ENCODE results near the gene MED4.

MED4 gene, protein sequence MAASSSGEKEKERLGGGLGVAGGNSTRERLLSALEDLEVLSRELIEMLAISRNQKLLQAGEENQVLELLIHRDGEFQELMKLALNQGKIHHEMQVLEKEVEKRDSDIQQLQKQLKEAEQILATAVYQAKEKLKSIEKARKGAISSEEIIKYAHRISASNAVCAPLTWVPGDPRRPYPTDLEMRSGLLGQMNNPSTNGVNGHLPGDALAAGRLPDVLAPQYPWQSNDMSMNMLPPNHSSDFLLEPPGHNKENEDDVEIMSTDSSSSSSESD

DNA sequence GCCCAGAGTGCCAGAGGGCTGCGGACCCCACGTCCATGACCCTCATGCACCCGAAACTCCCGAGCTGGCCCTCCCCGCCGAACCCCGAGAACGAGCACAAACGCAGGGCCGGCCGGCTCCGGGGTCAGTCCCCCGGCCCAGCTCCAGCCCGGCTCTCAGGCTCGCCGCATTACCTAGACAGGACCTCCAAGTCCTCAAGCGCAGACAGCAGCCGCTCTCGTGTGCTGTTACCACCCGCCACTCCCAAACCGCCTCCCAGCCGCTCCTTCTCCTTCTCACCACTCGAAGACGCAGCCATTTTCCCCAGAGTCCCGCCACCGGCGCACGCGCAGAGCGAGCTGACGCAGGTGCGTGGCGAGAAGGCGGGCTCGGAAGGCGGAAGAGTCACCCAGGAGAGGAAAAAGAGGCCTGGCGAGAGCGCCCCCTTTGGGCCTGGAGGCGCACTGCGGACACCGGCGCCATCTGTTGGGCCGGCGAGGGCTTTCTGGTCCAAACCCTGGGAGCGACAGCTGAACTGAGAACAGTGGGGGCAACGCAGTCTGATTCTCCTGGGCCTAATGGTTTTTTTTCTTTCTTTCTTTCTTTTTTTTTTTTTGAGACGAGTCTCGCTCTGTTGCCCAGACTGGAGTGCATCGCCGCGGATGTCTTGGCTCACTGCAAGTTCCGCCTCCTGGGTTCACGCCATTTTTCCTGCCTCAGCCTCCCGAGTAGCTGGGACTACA lies at the start of gene MED4:
TSS of gene MED4 (minus strand) at position 324 of the 722 bp plus-strand sequence. CDS start at position 298, 26 bp downstream.
- Mint-ChIP-seq H3K4me3 (peak within 1 kb of the TSS; percentile 90 to 96), H3K27me3 (peaks cover 0 to 11% of the 10 kb centered on the region in 2 donors), H3K27ac (peak within 1 kb of the TSS; percentile 97), H3K9me3 (peaks cover 0 to 4% of the 10 kb centered on the region in 2 donors), H3K4me1 (peaks cover 19 to 34% of the 10 kb centered on the region in 2 donors), H3K36me3 (peaks cover 6 to 13% of the 10 kb centered on the region in 2 donors)
- DNase-seq (peak; percentile 96), ATAC-seq (replicated peaks) (peak; percentile 96 to 97)

DNA sequence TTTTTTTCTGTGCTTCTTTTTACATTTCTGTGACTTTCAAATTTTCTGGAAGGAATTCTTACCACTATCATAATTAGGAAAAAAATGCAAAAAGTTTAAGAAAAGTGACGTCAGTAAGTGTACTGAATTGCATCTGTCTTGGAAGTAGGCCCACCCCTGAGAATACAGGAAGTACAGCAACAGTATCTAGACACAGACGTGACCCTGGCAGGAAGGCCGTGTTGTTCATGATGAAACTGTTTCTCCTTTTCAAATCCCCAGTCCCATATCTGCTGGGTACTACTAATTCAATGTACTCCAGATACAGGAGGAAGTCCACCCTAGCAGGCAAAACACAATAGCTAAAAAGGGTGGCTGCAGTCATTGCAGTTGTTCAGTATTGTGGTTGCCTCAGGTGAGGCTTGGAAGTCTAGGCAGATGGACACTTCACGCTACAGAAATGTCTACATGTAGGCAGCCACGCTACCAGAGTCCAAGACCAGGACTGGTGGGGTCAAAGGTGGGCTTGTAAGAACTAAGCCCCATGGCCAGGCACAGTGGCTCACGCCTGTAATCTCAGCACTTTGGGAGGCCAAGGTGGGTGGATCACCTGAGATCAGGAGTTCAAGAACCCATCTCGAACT lies 49.6 kb upstream of the MED4 start:
- Mint-ChIP-seq H3K36me3 (peaks cover 0 to 4% of the 10 kb centered on the region in 2 donors), H3K27me3 (peaks cover 0 to 5% of the 10 kb centered on the region in 2 donors), H3K9me3 (peaks cover 0 to 4% of the 10 kb centered on the region in 2 donors), H3K4me3 (no peak overlapping the region), H3K27ac (no peak overlapping the region), H3K4me1 (peaks cover 17 to 32% of the 10 kb centered on the region in 2 donors)
- peak; percentile 39 to 48 for ATAC-seq (replicated peaks)
- no peak for DNase-seq

DNA sequence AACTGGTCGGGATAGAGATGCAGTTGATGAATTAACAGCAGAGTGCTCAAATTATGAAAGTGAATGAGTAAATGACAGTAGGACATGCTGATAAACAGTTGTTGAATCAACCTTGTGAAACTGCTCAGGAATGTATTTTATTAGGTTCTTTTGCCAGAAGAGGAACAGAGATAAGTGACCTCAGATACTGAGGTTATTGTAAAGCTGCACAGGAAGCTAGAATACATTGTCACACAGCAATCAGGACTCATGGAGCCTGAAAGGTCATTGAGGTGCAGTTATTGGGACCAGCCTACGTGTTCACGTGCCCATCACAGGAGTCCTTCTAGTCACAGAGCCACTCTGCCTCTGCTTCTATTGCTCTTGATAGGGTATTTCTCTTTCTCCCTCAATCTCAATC lies 47.5 kb upstream of the MED4 start:
- DNase-seq: peak; percentile 34
- ATAC-seq (replicated peaks): peak; percentile 99
- peak overlapping the region in 1 of 2 donors; percentile 12 for H3K4me3 Mint-ChIP-seq
- peaks cover 0 to 4% of the 10 kb centered on the region in 2 donors for H3K9me3 Mint-ChIP-seq
- H3K27ac Mint-ChIP-seq: peak overlapping the region; percentile 88
- H3K27me3 Mint-ChIP-seq: no peaks in the 10 kb centered on the region
- peaks cover 16 to 32% of the 10 kb centered on the region in 2 donors for H3K4me1 Mint-ChIP-seq
- peaks cover 0 to 4% of the 10 kb centered on the region in 2 donors for H3K36me3 Mint-ChIP-seq

DNA sequence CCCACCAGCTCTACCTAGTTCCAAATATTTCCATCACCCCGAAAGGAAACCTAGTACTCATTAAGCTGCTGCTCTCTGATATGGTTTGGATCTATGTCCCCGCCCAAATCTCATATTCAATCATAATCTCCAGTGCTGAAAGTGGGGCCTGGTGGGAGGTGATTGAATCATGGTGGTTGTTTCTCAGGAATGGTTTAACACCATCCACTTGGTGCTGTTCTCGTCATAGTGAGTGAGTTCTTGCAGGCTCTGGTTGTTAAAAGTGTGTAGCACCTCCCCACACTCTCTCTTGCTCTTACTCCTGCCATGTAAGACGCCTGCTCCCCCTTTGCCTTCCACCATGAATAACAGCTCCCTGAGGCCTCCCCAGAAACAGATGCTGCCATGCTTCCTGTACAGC lies 43.4 kb upstream of the MED4 start:
- H3K27me3 Mint-ChIP-seq: peaks cover 0 to 3% of the 10 kb centered on the region in 2 donors
- H3K27ac Mint-ChIP-seq: peak overlapping the region; percentile 75
- DNase-seq (no peak), ATAC-seq (replicated peaks) (no peak)
- peaks cover 8 to 20% of the 10 kb centered on the region in 2 donors for H3K4me1 Mint-ChIP-seq
- peaks cover 0 to 4% of the 10 kb centered on the region in 2 donors for H3K36me3 Mint-ChIP-seq
- H3K9me3 Mint-ChIP-seq: peaks cover 0 to 4% of the 10 kb centered on the region in 2 donors
- no peak overlapping the region for H3K4me3 Mint-ChIP-seq

DNA sequence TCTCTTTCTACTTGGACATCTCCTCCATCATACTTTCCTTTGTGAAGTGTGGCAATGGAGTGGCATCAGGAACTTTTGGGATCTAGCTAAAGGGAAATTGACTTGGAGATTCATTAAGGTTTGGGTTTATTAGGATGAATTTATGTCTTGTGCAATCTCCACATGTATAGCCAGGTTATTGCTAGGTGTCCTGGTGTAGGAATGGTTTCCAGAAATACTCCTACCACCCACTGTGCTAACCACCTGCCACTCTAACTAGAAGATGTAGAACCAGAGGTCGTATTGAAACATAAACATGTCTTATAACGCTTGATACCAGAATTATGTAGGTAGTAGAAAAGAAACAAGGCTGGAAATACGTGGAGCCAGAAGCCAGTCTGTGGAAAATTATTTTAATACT lies 38.1 kb upstream of the MED4 start:
- no peak overlapping the region for H3K27ac Mint-ChIP-seq
- H3K27me3 Mint-ChIP-seq: peaks cover 0 to 3% of the 10 kb centered on the region in 2 donors
- H3K36me3 Mint-ChIP-seq: no peaks in the 10 kb centered on the region
- no peak overlapping the region for H3K4me3 Mint-ChIP-seq
- ATAC-seq (replicated peaks) (no peak), DNase-seq (no peak)
- peaks cover 3 to 6% of the 10 kb centered on the region in 2 donors for H3K4me1 Mint-ChIP-seq
- no peaks in the 10 kb centered on the region for H3K9me3 Mint-ChIP-seq

DNA sequence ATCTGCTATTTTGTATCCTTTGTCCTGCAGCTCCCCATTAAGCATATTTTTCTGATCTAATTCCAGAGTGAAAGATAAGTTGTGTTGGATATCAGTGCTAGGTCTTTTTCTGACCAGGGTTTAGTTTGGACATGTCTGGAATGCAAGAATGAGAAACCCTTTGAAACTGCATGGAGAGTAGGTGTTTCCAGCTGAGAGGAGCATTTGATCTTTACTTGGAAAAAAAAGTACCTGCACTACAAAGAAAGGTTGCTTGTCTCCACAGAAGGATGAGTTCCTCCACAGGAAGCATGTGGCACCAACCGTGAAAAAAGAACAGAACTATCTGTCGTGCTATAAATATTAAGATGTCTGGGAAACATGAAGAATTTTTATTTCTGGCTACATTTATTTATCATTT lies 36.6 kb upstream of the MED4 start:
- H3K36me3 Mint-ChIP-seq: no peaks in the 10 kb centered on the region
- no peak overlapping the region for H3K27ac Mint-ChIP-seq
- no peak for ATAC-seq (replicated peaks)
- peaks cover 0 to 3% of the 10 kb centered on the region in 2 donors for H3K27me3 Mint-ChIP-seq
- H3K4me1 Mint-ChIP-seq: peaks cover 10 to 14% of the 10 kb centered on the region in 2 donors
- no peak overlapping the region for H3K4me3 Mint-ChIP-seq
- no peaks in the 10 kb centered on the region for H3K9me3 Mint-ChIP-seq
- no peak for DNase-seq

DNA sequence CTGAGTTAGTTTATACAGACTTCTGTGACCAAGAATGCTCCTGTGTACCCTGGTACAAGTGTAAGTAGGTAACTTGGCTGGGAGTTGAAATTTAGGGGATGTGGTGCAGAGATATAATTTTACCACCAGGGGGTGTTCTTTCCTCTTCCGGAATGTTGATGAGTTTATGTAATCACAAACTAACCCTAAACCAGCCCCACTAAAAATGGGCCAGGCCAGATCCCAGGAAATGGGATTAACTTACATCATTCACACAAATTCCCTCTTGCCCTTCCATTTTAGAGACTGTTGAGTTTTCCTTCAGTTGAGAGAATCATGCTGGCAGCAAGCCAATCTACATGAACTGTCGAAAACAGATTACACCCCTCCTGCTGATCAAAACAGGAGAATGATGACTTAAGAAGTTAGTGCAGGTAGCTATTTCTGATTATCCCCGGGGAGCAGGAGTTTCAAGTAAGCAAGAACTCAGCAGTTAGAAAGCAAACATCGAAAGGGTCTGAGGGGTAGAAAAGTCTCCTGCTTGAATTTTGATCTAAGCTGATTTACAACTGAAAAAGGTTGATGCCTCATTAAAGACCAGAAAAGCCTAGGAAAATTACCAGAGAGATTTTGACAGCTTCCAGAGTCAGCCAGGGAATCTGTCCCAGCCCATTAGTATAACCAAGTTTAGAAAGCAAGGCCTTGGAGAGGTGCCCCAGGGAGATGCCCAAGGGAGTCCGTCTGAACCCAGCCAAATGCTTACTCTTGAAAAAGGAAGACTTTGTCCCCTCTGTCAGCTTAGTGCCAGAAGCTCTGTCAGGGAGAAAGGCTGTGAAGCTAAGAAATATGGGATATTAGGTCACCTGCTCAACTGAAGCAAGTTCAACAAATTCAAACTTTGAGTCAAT lies 32.3 kb upstream of the MED4 start:
- no peak overlapping the region for H3K4me3 Mint-ChIP-seq
- no peaks in the 10 kb centered on the region for H3K27me3 Mint-ChIP-seq
- H3K27ac Mint-ChIP-seq: no peak overlapping the region
- ATAC-seq (replicated peaks): peak; percentile 79 to 83
- H3K4me1 Mint-ChIP-seq: peaks cover 10 to 14% of the 10 kb centered on the region in 2 donors
- DNase-seq: peak; percentile 9
- H3K36me3 Mint-ChIP-seq: no peaks in the 10 kb centered on the region
- no peaks in the 10 kb centered on the region for H3K9me3 Mint-ChIP-seq

DNA sequence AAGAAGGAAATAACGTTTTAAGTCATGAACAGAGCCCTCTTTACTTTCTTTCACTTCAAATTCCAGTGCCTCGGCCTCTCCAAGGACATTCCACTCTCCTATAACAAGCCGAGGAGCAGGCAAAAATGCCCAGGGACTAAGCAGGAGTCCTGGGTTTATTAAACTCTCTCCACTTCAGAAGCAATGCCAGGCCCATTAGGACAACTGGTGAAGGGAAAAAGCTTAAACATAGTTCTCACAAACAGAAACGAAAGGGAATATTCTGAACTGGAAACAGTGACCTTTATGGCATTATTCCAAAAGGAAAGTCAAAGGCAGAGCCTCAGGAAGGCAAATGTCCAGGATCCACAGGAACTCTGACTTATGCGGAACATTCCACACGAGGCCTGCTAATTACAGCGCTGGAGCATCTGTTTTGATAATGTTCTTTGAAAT lies 30.9 kb upstream of the MED4 start:
- no peaks in the 10 kb centered on the region for H3K9me3 Mint-ChIP-seq
- ATAC-seq (replicated peaks): no peak
- DNase-seq: no peak
- H3K4me1 Mint-ChIP-seq: peaks cover 7 to 8% of the 10 kb centered on the region in 2 donors
- H3K27ac Mint-ChIP-seq: no peak overlapping the region
- H3K27me3 Mint-ChIP-seq: no peaks in the 10 kb centered on the region
- no peak overlapping the region for H3K4me3 Mint-ChIP-seq
- no peaks in the 10 kb centered on the region for H3K36me3 Mint-ChIP-seq

DNA sequence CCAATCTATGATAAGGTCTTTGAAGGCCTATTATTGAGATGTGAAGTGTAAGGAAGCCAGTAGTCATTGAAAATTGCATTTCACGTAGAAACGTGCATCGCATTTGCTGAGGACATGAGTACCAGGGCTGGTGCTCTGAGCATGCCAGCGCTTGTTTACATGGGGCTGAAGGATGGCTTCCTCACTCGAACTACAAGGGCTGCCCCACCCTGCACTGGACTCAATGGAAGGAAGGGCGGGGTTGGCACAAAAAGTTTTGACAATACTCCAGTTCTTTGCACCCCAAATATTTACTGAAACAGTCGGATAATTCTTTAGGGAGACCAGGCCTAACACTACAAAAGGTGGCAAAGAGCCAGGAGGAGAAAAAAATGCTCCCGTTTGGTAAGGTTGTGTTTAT lies 28.9 kb upstream of the MED4 start:
- ATAC-seq (replicated peaks) (no peak), DNase-seq (no peak)
- no peaks in the 10 kb centered on the region for H3K9me3 Mint-ChIP-seq
- no peaks in the 10 kb centered on the region for H3K27me3 Mint-ChIP-seq
- H3K4me1 Mint-ChIP-seq: peaks cover 7 to 8% of the 10 kb centered on the region in 2 donors
- no peak overlapping the region for H3K4me3 Mint-ChIP-seq
- H3K27ac Mint-ChIP-seq: no peak overlapping the region
- H3K36me3 Mint-ChIP-seq: no peaks in the 10 kb centered on the region

DNA sequence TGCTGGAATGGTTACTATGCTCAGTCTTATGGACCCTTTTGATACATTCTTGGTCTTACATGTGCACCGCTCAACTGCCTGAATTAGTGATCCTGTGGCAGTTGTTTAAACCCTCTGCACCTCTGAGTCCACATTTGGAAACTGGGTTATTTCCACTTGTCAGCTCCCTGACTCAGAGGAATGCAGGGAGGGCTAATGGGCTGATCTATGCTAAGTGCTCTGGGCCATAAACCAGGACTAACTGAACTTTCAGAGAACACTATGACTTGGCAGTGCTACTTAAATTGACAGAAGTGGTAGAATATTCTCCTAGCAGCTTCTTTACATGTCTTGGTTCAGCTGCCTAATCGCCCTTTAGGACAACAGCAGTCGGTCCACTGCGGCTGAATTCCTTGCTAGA lies 26.8 kb upstream of the MED4 start:
- H3K36me3 Mint-ChIP-seq: no peaks in the 10 kb centered on the region
- no peak overlapping the region for H3K4me3 Mint-ChIP-seq
- peaks cover 0 to under 1% of the 10 kb centered on the region in 2 donors for H3K4me1 Mint-ChIP-seq
- DNase-seq (no peak), ATAC-seq (replicated peaks) (no peak)
- no peak overlapping the region for H3K27ac Mint-ChIP-seq
- H3K9me3 Mint-ChIP-seq: no peaks in the 10 kb centered on the region
- peaks cover 0 to 14% of the 10 kb centered on the region in 2 donors for H3K27me3 Mint-ChIP-seq

DNA sequence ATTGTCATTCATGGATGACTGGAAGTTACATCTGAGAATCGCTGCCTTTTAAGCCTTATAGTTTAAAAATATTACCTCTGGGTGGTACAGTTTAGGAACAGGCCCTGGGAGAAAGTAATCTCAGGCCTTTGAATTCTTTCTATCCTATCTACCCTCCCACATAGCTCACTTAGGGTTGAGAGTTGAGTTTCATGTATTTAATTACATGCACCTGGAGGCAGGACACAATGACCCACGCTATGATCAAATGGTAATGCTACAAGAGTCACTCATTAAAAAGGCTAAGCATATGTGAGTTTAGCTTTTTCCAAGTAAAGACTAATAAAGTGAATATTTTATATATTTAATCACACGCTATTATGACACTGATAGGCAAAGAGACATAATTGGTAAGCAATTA lies 25.3 kb upstream of the MED4 start:
- Mint-ChIP-seq H3K4me3 (no peak overlapping the region), H3K9me3 (no peaks in the 10 kb centered on the region), H3K36me3 (no peaks in the 10 kb centered on the region), H3K27me3 (peaks cover 4 to 14% of the 10 kb centered on the region in 2 donors), H3K4me1 (no peaks in the 10 kb centered on the region), H3K27ac (no peak overlapping the region)
- no peak for DNase-seq
- ATAC-seq (replicated peaks): no peak

DNA sequence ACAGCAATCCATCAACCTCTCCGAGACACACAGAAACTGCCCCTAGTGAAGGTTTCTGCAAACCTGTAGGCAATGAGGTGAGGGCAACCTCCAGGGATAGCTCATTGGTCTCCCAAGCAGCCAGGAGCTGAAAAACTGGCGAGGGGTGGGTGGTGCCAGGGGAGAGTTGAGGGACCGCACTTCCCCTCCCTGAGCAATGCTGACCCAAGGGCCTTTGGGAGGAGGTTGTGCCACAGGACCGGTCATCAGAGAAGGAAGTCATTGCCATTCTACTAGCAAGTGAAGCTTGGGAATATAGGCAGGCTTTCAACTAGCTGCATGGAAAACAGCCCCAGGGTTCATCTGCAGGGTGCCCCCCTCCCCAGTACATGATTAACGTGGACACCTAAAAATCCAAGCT lies 23.1 kb upstream of the MED4 start:
- no peak overlapping the region for H3K27ac Mint-ChIP-seq
- DNase-seq: no peak
- no peaks in the 10 kb centered on the region for H3K9me3 Mint-ChIP-seq
- H3K4me3 Mint-ChIP-seq: no peak overlapping the region
- ATAC-seq (replicated peaks): no peak
- H3K36me3 Mint-ChIP-seq: no peaks in the 10 kb centered on the region
- H3K27me3 Mint-ChIP-seq: peaks cover 17 to 19% of the 10 kb centered on the region in 2 donors
- no peaks in the 10 kb centered on the region for H3K4me1 Mint-ChIP-seq

DNA sequence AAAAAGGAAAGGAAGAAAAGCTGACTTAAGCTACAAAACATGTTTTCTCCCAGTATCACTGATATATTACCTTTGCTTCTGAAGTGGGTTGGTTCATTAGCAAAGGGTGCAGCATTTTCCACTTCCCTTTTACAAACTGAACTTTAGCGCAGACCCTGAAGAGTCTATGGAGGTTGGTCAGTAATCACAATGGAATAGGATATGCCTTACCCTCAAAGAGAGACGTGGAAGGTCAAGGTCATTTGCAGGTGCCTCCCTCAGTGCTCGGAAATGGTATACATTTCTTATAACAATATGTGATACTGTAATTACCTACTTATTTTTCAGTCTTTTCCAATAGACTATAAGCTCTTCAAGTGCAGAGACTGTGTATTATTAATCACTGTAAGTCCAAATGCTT lies 21.9 kb upstream of the MED4 start:
- H3K4me1 Mint-ChIP-seq: no peaks in the 10 kb centered on the region
- ATAC-seq (replicated peaks) (no peak), DNase-seq (no peak)
- H3K27me3 Mint-ChIP-seq: peaks cover 18 to 19% of the 10 kb centered on the region in 2 donors
- H3K27ac Mint-ChIP-seq: no peak overlapping the region
- H3K36me3 Mint-ChIP-seq: no peaks in the 10 kb centered on the region
- H3K4me3 Mint-ChIP-seq: no peak overlapping the region
- H3K9me3 Mint-ChIP-seq: no peaks in the 10 kb centered on the region

DNA sequence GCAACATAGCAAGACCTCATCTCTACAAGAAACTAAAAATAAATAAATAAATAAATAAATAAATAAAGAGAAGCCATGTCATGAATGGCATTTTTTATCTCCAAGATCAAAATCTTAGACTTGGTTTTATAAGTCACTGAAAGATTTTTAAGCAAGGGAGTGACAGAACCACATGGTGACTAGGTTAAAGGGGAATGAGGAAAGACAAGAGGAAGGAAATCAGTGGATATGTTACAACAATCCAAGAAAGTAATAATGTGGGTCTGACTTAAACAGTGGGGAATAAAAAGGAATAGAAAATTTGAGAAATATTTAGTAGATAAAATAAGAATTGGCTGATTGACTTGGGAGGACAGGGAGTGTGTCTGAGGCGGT lies 18.8 kb upstream of the MED4 start:
- no peak for DNase-seq
- Mint-ChIP-seq H3K36me3 (no peaks in the 10 kb centered on the region), H3K27ac (no peak overlapping the region), H3K27me3 (peaks cover 18 to 19% of the 10 kb centered on the region in 2 donors), H3K9me3 (no peaks in the 10 kb centered on the region), H3K4me1 (no peaks in the 10 kb centered on the region), H3K4me3 (no peak overlapping the region)
- ATAC-seq (replicated peaks): no peak
